ENCODE results near the gene CRACR2B.

- TF ChIP-seq CTCF (conservative IDR thresholded peaks at IDR 0.05; ENCODE audit: low read length), result no peak
- no peak for TF ChIP-seq EZH2phosphoT487 (IDR thresholded peaks at IDR 0.05; ENCODE audit: borderline replicate concordance)
Observed at GRCh38 chr11:782264-783174, 45.2 kb upstream of the CRACR2B start.

All from Loucy (cell line).